Stimulated activated CD8-positive, alpha-beta memory T cell treated with anti-CD3 and anti-CD28 coated beads, Interleukin-7, amount 100 ng/mL, for 1 hour (primary cell): ENCODE data around the gene FAM111B.
A peak's percentile ranks its signal among the peaks of the same experiment; 100 is the strongest.
"Not testable (repeated sequence)": the region's sequence is repeated elsewhere in the genome, so short reads cannot be mapped to it uniquely, and the experiment has no call there.

Source experiments
- DNase-seq, 2 donors: peaks; one replicate each; pipeline ENCODE4 v3.0.0-alpha.2; 2020; ENCODE audit warnings: low read depth in 2 of 2

FAM111B gene

GRCh38 chr11:59106363-59107336 lies at the start of gene FAM111B:
Gene FAM111B (plus strand): TSS chr11:59107237. CDS start chr11:59109626, 2,389 bp downstream.
- DNase-seq: peak in 1 of 2 donors; percentile 6

GRCh38 chr11:59058120-59059033 lies 48.7 kb upstream of the FAM111B start:
- peak; percentile 50 to 59 for DNase-seq

GRCh38 chr11:59060096-59060495 lies 46.9 kb upstream of the FAM111B start:
- DNase-seq: not testable (repeated sequence)

GRCh38 chr11:59062602-59063529 lies 44.2 kb upstream of the FAM111B start:
- no peak for DNase-seq

- not testable (repeated sequence) for DNase-seq
Observed at GRCh38 chr11:59063996-59064727, 42.9 kb upstream of the FAM111B start.

- DNase-seq: no peak
Observed at GRCh38 chr11:59069087-59069486, 38.0 kb upstream of the FAM111B start.

GRCh38 chr11:59076876-59077571 lies 30.0 kb upstream of the FAM111B start:
- no peak for DNase-seq

GRCh38 chr11:59078435-59078834 lies 28.6 kb upstream of the FAM111B start:
- no peak for DNase-seq

GRCh38 chr11:59079086-59079485 lies 28.0 kb upstream of the FAM111B start:
- no peak for DNase-seq

GRCh38 chr11:59080421-59080820 lies 26.6 kb upstream of the FAM111B start:
- DNase-seq: not testable (repeated sequence)

GRCh38 chr11:59081430-59082020 lies 25.5 kb upstream of the FAM111B start:
- not testable (repeated sequence) for DNase-seq

GRCh38 chr11:59086007-59086406 lies 21.0 kb upstream of the FAM111B start, which contains the start of gene GLYATL1B:
Gene GLYATL1B (plus strand): TSS chr11:59086307. CDS start chr11:59086307, 0 bp downstream.
- not testable (repeated sequence) for DNase-seq

GRCh38 chr11:59088162-59088561 lies 18.9 kb upstream of the FAM111B start:
- no peak for DNase-seq

- DNase-seq: not testable (repeated sequence)
Observed at GRCh38 chr11:59093576-59093975, 13.5 kb upstream of the FAM111B start.

GRCh38 chr11:59095225-59095624 lies 11.8 kb upstream of the FAM111B start:
- not testable (repeated sequence) for DNase-seq

- DNase-seq: not testable (repeated sequence)
Observed at GRCh38 chr11:59095972-59096575, 11.0 kb upstream of the FAM111B start.

GRCh38 chr11:59097113-59097708 lies 9.8 kb upstream of the FAM111B start:
- DNase-seq: peak; percentile 20 to 39

GRCh38 chr11:59097938-59098337 lies 9.1 kb upstream of the FAM111B start:
- not testable (repeated sequence) for DNase-seq
